HL-60 (cell line): ENCODE data around the gene TMSB10.

Experiments used
- DNase-seq, 2 experiments: peaks; one replicate each; pipeline ENCODE4 v3.0.0-alpha.2; 2010 to 2020; ENCODE audit warnings: low read depth in 1 of 2, low spot score in 1 of 2
- H3K27ac ChIP-seq: fragments of 250-450 bp; sonication (Bioruptor Pico); replicated peaks from 2 replicates; pipeline ENCODE4 v1.5.1; 2020; ENCODE audit warnings: mild to moderate bottlenecking, moderate library complexity
- H3K27me3 ChIP-seq: fragments of 250-450 bp; sonication (Bioruptor Pico); 2 replicates; pipeline ENCODE4 v1.5.1; 2021; ENCODE audit warnings: mild to moderate bottlenecking, moderate library complexity; ENCODE audit not compliant: insufficient read depth, poor library complexity, severe bottlenecking
- H3K4me3 ChIP-seq: replicated peaks from 2 replicates; pipeline ENCODE4 v1.5.1; 2011; ENCODE audit warnings: mild to moderate bottlenecking, control low read depth, low read length; ENCODE audit not compliant: insufficient read depth
- CTCF ChIP-seq: IDR thresholded peaks from one replicate; pipeline ENCODE4 v1.5.1; 2011; ENCODE audit warnings: low read length, control low read depth, inconsistent platforms; ENCODE audit not compliant: insufficient read depth
- GABPA ChIP-seq: IDR thresholded peaks from 2 replicates; pipeline ENCODE4 v1.6.1; 2012; ENCODE audit warnings: low read depth
- POLR2AphosphoS5 ChIP-seq: IDR thresholded peaks from 2 replicates; pipeline ENCODE4 v1.6.1; 2012; ENCODE audit warnings: low read depth
- REST ChIP-seq: IDR thresholded peaks from 2 replicates; pipeline ENCODE4 v1.6.1; 2012; ENCODE audit warnings: low read depth; ENCODE audit not compliant: insufficient replicate concordance
- SPI1 ChIP-seq: IDR thresholded peaks from 2 replicates; pipeline ENCODE4 v1.6.1; 2012; ENCODE audit warnings: low read depth, mild to moderate bottlenecking, borderline replicate concordance
- long read RNA-seq: library from polyadenylated mRNA; unstranded; transcript quantifications from one replicate; pipeline ENCODE4 v2.0.0, GENCODE V29; 2020

TMSB10 gene
- long read RNA-seq, transcript TMSB10-201 (3 exons, 496 nt): major isoform, 52 of 54 reads
- long read RNA-seq, partial matches to known transcripts: 2 of 54 reads
- long read RNA-seq, other reads (novel, unspliced or antisense): 0 of 54 reads

DNA sequence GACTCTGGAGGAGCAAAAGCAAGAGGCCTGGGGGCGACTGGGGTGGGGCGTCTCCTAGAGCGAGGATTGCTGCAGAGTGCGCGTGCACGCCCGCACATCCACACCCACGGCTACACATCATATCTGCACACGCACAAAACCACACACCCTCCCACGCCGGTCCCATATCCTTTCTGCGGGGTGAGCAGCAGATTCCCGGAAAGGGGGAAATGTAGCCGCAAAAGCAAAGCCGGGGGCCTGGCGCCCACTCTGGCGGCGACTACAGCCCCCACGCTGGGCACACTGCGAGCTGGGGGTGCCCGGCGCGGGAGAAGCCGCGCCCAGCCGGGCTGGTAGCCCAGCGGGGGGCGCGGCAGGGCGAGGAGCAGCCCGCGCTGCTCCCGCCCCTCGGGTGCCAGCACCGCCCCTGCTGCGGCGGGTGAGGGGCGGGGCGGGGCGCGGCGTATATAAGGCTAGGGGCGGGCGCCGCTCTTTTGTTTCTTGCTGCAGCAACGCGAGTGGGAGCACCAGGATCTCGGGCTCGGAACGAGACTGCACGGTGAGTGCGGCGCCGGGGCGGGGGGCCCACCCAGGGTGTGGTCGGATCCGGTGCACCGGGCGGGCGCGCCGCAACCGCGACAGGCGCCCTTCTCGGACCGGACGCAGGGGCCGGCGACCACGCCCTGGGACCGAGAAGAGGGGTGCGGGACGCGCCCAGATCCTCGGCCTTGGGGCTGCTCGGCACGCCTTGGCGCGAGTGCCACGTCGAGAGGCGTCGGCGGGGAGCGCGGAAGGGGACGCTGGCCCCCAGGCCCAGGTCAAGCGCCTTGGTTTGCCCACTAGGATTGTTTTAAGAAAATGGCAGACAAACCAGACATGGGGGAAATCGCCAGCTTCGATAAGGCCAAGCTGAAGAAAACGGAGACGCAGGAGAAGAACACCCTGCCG is at the start of gene TMSB10:
TMSB10 (plus strand) TSS at position 476 of the 927 bp plus-strand sequence.
- peak within 1 kb of the TSS; percentile 70 for H3K27ac ChIP-seq
- no peaks in the 10 kb centered on the region for H3K27me3 ChIP-seq
- peak; percentile 78 to 79 for DNase-seq
- peak; percentile 96 for TF ChIP-seq POLR2AphosphoS5
- no peak for TF ChIP-seq CTCF
- TF ChIP-seq SPI1: no peak
- peak; percentile 74 for TF ChIP-seq REST
- peak within 1 kb of the TSS; percentile 81 for H3K4me3 ChIP-seq

- no peak overlapping the region for H3K4me3 ChIP-seq
- DNase-seq: no peak
- TF ChIP-seq GABPA (no peak), REST (no peak), POLR2AphosphoS5 (no peak), SPI1 (no peak), CTCF (no peak)
These were observed 49.7 kb upstream of the TMSB10 start for GRCh38 chr2:84855731-84856130.

DNA sequence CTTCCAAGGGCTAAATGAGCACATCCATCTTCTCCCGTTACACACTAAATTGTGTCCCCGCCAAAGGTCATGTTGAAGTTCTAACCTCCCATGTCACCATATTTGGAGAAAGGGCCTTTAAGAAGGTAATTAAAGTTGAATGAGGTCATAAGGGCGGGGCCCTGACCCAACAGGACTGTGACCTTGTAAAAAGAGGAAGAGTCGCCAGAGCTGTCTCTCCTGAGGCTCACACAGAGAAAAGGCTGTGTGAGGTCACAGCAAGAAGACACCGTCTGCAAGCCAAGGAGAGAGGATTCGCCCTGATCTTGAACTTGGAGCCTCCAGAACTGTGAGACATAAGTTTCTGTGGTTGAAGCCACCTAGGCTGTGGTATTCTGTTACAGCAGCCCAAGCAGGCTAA is 48.7 kb upstream of the TMSB10 start:
- H3K27ac ChIP-seq: no peak overlapping the region
- TF ChIP-seq CTCF (no peak), SPI1 (peak; percentile 74; the same call in 1 of the 2 replicates)
- no peaks in the 10 kb centered on the region for H3K27me3 ChIP-seq
- H3K4me3 ChIP-seq: no peak overlapping the region
- DNase-seq: peak in 1 of 2 experiments; percentile 52

More at GRCh38 chr2:84855731-84856130, 49.7 kb upstream of the TMSB10 start:
- Histone ChIP-seq H3K27ac (no peak overlapping the region), H3K27me3 (no peaks in the 10 kb centered on the region)
